ENCODE data around the gene MCC.

Gene MCC

DNA sequence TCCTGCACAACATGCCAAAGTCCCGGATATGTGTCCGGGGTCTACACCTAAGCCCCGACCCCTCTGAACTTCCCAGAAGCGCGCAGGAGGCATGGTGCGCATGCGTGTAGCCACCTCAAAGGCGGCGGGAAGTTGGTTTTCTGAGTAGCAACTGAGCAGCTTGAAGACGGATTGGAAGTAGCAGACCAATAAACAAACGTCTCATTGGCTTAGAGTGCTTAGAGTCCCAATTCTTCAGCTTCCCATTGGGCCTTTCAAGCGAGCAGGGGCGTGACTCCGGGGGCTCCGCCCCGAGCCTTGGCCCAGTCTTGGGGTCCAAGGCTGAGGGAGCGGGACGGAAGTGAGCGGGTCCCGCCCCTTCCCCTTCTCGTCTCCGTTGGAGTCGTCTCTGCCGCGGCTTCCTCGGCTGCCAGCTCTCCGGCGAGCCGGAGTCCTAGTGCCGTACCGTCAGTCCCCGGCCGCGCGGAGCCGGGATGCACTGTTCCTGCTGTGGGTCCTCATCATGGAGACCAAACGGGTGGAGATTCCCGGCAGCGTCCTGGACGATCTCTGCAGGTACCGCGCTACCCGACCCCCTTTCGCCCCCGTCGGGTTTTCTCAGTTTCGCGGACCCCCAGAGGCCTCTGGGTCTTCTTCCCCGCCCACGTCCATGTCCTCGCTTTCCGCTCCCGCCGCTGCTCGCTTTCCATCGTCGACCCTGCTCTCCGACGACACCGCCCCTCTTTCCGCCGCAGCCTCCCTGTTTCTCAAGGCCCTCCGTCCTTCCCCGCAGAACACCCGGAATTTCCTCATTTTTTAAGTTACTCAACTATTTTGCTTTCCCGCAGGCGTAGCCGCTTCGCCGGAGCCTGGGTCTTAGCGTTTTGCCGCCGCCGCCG, 511.6 kb downstream of the MCC start, which contains the start of gene DCP2:
Gene DCP2 (plus strand): TSS at position 367 of the 878 bp plus-strand sequence. CDS start 136 bp downstream, at position 503.
- H3K36me3 Mint-ChIP-seq: peaks cover 45% of the 10 kb centered on the region
- no peaks in the 10 kb centered on the region for H3K9me3 Mint-ChIP-seq
- peak; percentile 76 to 96 for DNase-seq (ENCODE audit: low spot score in 2 of 2)
- H3K4me3 Mint-ChIP-seq: peak within 1 kb of the TSS; percentile 96
- H3K27ac Mint-ChIP-seq: peak within 1 kb of the TSS; percentile 97
- peak; percentile 98 for ATAC-seq
- peaks cover 31% of the 10 kb centered on the region for H3K4me1 Mint-ChIP-seq

DNA sequence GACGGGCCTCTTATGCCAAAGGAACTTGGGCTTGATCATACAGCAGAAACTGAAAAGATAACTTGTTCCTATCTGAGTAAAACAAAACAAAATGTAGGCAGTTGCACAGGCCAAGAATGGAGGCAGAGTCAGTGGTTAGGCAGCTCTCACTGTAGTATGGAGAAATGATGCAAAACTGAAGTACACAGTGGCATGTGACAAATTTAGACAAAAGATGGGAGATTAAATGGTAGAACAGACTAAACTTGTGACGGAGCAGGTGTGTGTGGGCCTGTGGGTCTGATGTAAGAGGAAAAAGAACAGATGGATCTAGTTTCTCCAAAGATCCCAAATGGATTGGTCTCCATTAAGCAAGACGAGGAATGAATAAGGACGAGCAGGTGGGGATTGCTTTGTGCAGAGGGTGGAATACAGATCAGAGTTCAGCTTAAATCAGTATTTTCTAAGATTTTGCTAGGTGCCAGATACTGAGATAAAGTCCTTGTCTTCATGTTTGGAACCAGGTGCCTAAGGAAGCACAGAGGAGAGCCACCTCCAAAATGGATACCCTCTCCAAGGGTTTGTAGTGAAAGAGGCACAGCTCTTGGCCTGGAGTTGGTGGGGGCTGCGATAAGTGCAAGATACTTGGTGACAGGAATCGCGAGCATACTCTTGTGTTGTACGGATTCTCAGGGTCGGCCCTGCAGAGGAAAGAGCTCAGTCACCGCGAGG, 512.4 kb downstream of the MCC start:
- Mint-ChIP-seq H3K9me3 (no peaks in the 10 kb centered on the region), H3K27ac (peak overlapping the region; percentile 97), H3K36me3 (peaks cover 37% of the 10 kb centered on the region), H3K4me1 (peaks cover 31% of the 10 kb centered on the region), H3K4me3 (peak overlapping the region; percentile 96)
- peak; percentile 43 for ATAC-seq
- DNase-seq (ENCODE audit: low spot score in 2 of 2): no peak

DNA sequence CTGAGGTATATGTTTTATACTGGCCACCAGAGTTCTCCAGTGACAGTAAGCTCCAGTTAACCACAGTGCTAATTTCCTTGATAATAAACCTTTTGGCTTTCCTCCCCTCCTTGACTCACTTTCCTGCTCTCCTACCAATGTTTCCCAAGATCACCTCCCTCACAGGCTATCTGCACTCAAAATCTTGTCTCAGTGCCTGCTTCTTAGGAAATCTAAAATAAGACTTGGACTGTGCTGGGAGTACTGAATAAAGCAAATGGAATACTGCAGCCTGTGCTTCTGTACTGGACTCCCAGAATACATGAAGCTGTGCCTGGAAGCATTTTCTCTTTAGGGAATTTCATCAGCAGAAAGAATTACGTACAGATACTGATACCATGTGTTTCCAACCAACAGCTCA, 513.4 kb downstream of the MCC start:
- ATAC-seq: no peak
- H3K4me1 Mint-ChIP-seq: peaks cover 32% of the 10 kb centered on the region
- DNase-seq (ENCODE audit: low spot score in 2 of 2): no peak
- peak overlapping the region; percentile 97 for H3K27ac Mint-ChIP-seq
- peak overlapping the region; percentile 96 for H3K4me3 Mint-ChIP-seq
- peaks cover 34% of the 10 kb centered on the region for H3K36me3 Mint-ChIP-seq
- no peaks in the 10 kb centered on the region for H3K9me3 Mint-ChIP-seq

DNA sequence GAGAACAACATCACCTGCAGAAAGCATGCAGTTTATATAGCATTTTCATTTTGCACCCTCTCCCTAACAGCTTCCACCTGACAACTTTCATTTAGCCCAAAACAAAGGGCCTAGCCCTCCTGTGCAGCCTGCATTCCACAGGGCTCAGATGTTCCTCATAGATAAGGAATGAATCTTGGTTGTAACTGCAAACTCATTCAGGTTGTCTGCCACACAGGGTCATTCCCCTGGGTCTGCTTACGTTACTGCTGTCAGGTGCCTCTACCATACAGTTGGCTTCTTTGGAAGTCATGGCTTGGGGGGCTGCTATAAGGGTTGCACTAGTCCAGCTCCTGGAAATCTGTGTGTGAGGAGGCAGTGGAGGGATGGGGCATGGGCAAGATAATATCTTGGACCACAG, 514.3 kb downstream of the MCC start:
- Mint-ChIP-seq H3K27ac (no peak overlapping the region), H3K4me3 (no peak overlapping the region), H3K4me1 (peaks cover 31% of the 10 kb centered on the region), H3K36me3 (peaks cover 30% of the 10 kb centered on the region), H3K9me3 (no peaks in the 10 kb centered on the region)
- no peak for DNase-seq (ENCODE audit: low spot score in 2 of 2)
- ATAC-seq: no peak

DNA sequence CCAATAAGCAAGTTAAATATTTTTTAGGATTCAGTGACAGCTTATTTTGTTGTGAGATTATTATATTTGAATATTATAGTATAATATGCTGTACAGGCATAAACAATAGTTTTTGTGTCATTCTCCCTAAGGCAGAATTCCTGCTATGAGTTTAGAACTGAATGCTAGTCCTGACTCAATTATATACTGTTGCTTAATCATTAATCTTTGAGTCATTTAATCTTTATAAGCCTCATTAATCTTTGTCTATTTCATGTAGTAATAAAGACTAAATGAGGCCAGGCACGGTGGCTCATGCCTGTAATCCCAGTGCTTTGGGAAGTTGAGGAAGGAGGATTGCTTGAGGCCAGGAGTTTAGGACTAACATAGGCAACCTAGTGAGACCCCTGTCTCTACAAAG, 515.2 kb downstream of the MCC start:
- Mint-ChIP-seq H3K4me1 (peaks cover 24% of the 10 kb centered on the region), H3K27ac (no peak overlapping the region), H3K36me3 (peaks cover 27% of the 10 kb centered on the region), H3K9me3 (no peaks in the 10 kb centered on the region), H3K4me3 (no peak overlapping the region)
- no peak for DNase-seq (ENCODE audit: low spot score in 2 of 2)
- no peak for ATAC-seq
